GM18517 (cell line): Measurements from ENCODE around the gene SORCS2.

ENCODE experiments used
- ATAC-seq: cut with Tn5 transposase; IDR thresholded peaks from one replicate; pipeline ENCODE4 v1.9.1; 2021; ENCODE audit warnings: mild to moderate bottlenecking, moderate library complexity; ENCODE audit not compliant: unreplicated experiment

Gene SORCS2

DNA sequence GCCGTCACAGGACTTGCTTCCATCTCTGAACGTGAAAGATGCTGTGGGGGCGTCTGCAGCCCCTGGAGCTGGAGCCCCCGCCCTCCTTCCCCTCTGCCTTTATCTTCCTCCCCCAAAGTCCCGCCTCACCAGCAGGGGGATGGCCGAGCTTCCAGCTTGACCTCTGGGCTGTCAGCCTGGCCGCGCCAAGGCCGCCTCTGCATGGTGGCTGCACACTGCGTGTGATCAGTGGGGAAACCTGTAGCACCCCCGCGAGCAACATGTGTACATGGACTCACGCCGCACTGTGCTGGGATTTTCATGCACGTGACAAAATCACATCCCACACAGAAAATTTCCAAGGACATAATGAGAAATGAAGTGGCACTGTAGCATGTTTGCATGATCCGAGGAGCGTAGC is 268.9 kb downstream of the SORCS2 start:
- ATAC-seq: no peak

- ATAC-seq: no peak
Measured at GRCh38 chr4:7462509-7462971, 270.2 kb downstream of the SORCS2 start.

- ATAC-seq: no peak
Measured at GRCh38 chr4:7463566-7464258, 271.4 kb downstream of the SORCS2 start.

- ATAC-seq: no peak
Measured at GRCh38 chr4:7464259-7464655, 271.9 kb downstream of the SORCS2 start.

GRCh38 chr4:7465017-7465416 is 272.7 kb downstream of the SORCS2 start:
- no peak for ATAC-seq

DNA sequence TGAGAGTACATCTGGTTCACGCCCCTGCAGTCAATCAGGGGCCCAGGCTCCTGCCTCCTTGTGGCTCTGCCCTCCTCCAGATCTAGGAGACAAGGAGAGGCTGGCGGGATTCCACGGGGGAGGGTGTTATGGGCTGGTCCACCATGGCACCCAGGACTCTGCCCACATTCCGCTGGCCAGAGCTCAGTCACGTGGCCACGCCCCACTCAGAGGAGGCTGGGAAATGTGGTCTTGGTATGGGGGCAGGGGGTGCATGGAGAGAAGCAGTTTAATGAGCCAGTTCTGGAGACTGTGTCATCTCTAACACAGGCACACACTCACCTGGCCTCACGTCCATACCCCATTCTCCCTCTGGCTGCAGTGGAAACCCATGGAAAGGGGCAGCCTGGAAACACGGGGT is 273.9 kb downstream of the SORCS2 start:
- no peak for ATAC-seq

GRCh38 chr4:7466904-7467303 is 274.6 kb downstream of the SORCS2 start:
- no peak for ATAC-seq

DNA sequence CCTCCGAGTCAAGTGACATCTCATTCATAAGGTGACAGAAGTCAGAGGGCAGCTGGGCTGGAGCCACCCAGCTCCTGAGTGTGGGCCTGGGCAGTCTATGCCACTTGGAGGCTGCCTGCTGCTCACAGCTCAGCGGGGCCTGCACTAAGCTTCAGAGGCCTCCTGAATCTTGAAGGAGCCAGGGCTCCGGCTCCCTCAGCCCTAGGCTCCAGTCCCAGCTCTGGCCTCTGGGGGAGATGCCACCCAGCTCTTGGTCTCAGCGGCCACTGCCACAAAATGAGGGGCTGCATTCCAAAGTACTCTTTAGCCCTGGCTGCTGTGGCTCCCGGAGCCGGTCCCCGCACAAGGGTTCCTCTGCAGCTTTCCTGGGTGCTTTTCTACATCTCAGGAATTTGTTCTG is 275.1 kb downstream of the SORCS2 start:
- no peak for ATAC-seq

GRCh38 chr4:7469023-7469422 is 276.7 kb downstream of the SORCS2 start:
- no peak for ATAC-seq

DNA sequence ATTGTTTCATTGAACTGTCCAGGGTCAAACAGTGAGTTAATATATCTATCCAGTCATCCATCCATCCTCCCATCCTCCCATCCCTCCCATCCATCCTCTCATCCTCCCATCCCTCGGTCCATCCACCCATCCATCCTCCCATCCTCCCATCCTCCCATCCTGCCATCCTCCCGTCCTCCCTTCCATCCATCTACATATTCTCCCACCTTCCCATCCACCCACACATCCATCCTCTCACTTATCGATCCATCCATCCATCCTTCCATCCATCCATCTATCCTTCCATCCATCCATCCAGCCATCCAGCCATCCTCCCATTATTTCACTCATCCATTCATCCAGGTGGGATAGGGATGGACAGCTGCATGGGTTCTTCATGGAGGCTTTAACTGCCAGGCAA is 277.8 kb downstream of the SORCS2 start:
- ATAC-seq: no peak

DNA sequence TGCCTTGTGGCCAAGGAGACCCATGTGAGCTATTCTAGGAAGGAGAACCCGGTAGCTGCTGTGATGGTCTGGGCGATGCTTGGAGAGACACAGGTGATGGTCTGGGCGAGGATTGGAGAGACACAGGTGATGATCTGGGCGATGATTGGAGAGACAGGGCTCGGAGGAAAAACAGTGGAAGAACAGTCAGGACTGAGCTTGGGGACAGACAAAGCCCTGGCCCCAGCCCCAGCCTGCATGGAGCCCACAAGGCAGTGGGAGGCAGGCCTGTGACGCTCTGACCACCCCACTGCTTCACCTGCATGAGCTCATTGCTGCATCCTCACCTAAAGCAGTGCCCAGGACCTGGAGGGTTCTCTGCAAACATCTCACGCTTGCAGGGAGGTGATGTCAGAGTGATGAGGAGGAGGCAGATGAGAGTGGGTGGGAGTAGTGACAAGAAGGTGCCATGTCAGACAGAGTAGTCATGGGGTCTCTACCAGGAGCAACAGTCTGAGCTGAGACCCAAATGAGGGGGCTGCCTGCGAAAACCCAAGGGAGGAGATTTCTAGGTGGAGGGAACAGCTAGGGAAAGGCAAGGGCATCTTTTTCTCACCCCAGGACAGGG is 278.3 kb downstream of the SORCS2 start:
- ATAC-seq: no peak

- ATAC-seq: no peak
Measured at GRCh38 chr4:7472442-7473013, 280.2 kb downstream of the SORCS2 start.

- ATAC-seq: no peak
Measured at GRCh38 chr4:7473081-7473480, 280.7 kb downstream of the SORCS2 start.

DNA sequence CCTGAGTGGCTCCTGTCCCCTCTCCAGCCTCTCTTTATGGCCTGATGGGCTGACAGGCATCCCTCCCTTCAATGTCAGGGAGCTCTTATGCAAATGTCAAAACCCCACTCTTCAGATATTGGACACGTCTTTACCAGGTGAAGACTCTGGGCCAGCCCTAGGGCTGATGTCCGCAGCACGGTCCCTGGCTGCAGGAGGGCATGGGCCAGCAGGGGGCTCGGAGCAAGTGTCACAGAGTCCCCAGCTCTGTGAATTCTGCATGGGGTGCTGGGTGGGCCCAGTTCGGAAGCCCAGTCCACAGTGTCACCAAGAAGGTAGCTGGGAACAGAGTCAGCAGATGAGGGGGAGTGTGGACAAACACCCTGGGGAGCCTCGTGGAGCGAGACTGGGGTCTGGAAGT is 282.0 kb downstream of the SORCS2 start:
- ATAC-seq: no peak

- ATAC-seq: no peak
Measured at GRCh38 chr4:7475207-7475606, 282.9 kb downstream of the SORCS2 start.

DNA sequence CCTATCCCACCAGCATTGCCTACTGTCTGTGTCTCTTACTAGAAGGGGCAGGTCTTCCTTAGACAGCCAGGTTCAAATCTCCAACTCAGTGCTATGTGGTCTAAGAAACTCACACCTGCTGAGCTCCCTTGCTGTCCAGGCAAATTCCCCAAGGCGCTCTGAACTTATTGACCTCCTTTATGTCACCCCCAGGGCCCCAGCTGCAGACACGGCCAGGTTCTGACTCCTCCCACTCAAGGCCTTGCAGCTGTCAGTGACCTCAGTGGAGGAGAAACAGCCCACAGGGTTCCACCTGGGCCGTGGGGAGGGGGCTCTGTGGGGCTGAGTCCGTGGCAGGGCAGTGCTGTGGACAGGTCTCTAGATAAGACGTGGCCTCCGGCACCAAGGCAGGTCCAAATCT is 284.5 kb downstream of the SORCS2 start:
- no peak for ATAC-seq

DNA sequence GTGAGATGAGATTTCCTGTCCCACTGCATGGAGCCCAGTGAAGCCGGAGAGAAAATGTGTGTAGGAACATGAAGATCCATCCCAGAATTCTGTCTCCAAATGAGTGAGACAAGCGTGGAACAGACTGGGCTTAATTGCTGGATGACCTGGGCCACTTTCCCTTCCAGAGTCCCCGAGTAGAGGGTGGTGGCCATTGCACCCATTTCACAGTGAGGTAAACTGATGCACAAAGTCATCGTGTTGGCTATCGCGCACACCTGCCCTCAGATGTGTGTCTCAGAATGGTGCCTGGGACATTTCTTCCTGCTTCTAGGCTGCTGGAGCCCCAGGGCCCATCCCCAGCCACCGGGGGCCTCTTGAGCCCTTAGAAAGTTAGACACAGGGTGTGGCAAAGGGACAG is 285.4 kb downstream of the SORCS2 start:
- ATAC-seq: no peak

GRCh38 chr4:7478665-7479064 is 286.3 kb downstream of the SORCS2 start:
- ATAC-seq: no peak

DNA sequence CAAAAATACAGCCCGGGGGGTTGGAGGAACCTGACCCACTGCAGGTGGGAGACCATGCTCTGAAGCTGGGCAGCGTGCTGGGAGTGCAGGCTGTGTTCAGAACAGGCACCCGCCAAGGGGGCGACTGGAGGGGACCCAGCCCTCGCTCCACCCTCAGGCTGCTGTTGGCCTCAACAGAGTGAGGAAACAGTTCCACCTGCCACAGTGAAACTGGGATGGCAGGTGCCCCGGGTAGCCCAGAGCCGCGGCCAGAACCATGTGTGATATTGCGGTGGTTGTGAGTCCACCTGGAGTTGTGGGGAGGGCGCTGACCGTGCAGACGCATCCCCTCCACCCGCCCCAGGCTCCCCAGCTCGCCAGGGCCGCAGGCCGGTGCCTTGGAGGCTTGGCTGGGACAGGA is 288.1 kb downstream of the SORCS2 start:
- no peak for ATAC-seq

- ATAC-seq: no peak
Measured at GRCh38 chr4:7481227-7481626, 288.9 kb downstream of the SORCS2 start.

- ATAC-seq: no peak
Measured at GRCh38 chr4:7485096-7485495, 292.8 kb downstream of the SORCS2 start.

- no peak for ATAC-seq
Measured at GRCh38 chr4:7486101-7486500, 293.8 kb downstream of the SORCS2 start.
